HG03097 (cell line): Measurements from ENCODE around the gene RRP8.
A peak's percentile ranks its signal among the peaks of the same experiment; 100 is the strongest.

ENCODE experiments used
- ATAC-seq: cut with Tn5 transposase; IDR thresholded peaks from one replicate; pipeline ENCODE4 v1.9.1; 2021; ENCODE audit not compliant: unreplicated experiment, low FRiP score

Gene RRP8

GRCh38 chr11:6619004-6619745 lies 15.8 kb upstream of the RRP8 start, which contains the start of gene TPP1:
TPP1 (minus strand) TSS chr11:6619422; CDS start chr11:6619400, 22 bp downstream.
- ATAC-seq: peak; percentile 97

- no peak for ATAC-seq
Measured at GRCh38 chr11:6618117-6619003, 14.9 kb upstream of the RRP8 start.

GRCh38 chr11:6617315-6617781 lies 13.9 kb upstream of the RRP8 start:
- no peak for ATAC-seq

- ATAC-seq: no peak
Measured at GRCh38 chr11:6616596-6617250, 13.3 kb upstream of the RRP8 start.

- no peak for ATAC-seq
Measured at GRCh38 chr11:6615882-6616585, 12.6 kb upstream of the RRP8 start.

GRCh38 chr11:6615046-6615445 lies 11.6 kb upstream of the RRP8 start:
- no peak for ATAC-seq

- ATAC-seq: no peak
Measured at GRCh38 chr11:6614446-6614845, 11.0 kb upstream of the RRP8 start.

GRCh38 chr11:6613496-6613895 lies 10.1 kb upstream of the RRP8 start:
- no peak for ATAC-seq

GRCh38 chr11:6612213-6613041 lies 9.0 kb upstream of the RRP8 start, which contains the start of gene TAF10:
TAF10 (minus strand) TSS chr11:6612216; CDS start chr11:6612189, 27 bp downstream.
- ATAC-seq: peak; percentile 74

GRCh38 chr11:6611963-6612212 lies 8.5 kb upstream of the RRP8 start:
- ATAC-seq: peak; percentile 11

- no peak for ATAC-seq
Measured at GRCh38 chr11:6611092-6611962, 7.9 kb upstream of the RRP8 start.

GRCh38 chr11:6610591-6610990 lies 7.2 kb upstream of the RRP8 start:
- ATAC-seq: no peak

- no peak for ATAC-seq
Measured at GRCh38 chr11:6609502-6610015, 6.1 kb upstream of the RRP8 start.

GRCh38 chr11:6608726-6609501 lies 5.5 kb upstream of the RRP8 start:
- no peak for ATAC-seq

- no peak for ATAC-seq
Measured at GRCh38 chr11:6608011-6608410, 4.6 kb upstream of the RRP8 start.

GRCh38 chr11:6607190-6607795 lies 3.9 kb upstream of the RRP8 start:
- ATAC-seq: no peak

- ATAC-seq: peak; percentile 48
Measured at GRCh38 chr11:6606471-6607189, 3.2 kb upstream of the RRP8 start.
